A549 (cell line): ENCODE data around the gene SART3.

Source experiments
- CHD4 ChIP-seq: fragments of 200-600 bp; sonication (generic); IDR thresholded peaks from 2 replicates; pipeline ENCODE4 v1.6.1; 2016; ENCODE audit warnings: antibody characterized with exemption, mild to moderate bottlenecking, borderline replicate concordance
- POLR2A ChIP-seq: IDR thresholded peaks from 2 replicates; pipeline ENCODE4 v1.6.1; 2012; ENCODE audit warnings: mild to moderate bottlenecking, low read length
- TF ChIP-seq, protein P1 (sequence below): fragments of >200 bp; sonication (Bioruptor Twin); formaldehyde crosslinking; IDR thresholded peaks from 3 replicates; pipeline ENCODE4 v1.5.1; 2016

DNA sequence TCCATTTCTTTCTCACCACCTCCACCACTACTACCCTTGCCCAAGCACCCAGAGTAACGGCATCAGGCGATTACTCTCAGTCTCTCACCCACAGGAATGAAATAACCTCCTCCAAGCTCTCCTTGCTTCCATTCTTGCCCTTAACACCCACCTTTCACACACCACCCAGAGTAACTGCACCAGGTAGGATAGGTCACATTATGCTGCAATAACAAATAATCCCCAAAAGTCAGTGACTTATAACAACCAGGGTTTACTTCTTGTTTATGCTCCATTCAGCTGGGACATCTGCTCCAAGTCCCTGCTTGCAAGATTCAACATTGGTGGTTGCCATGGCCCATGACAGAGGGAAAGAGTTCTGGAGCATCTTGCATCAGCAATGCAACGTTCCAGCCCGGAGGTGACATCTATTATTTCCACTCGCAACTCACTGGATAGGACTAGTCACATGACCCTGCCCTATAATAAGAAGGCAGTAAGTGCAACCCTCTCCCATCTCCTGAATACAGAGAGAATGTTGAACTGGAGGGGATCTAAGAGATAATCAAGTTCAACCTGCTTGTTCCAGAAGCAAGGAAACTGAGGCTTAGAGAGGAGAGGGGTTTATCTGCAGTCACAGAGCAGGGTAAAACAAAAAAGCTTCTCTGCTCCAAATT is 87.4 kb downstream of the SART3 start:
- TF ChIP-seq, protein P1, sequence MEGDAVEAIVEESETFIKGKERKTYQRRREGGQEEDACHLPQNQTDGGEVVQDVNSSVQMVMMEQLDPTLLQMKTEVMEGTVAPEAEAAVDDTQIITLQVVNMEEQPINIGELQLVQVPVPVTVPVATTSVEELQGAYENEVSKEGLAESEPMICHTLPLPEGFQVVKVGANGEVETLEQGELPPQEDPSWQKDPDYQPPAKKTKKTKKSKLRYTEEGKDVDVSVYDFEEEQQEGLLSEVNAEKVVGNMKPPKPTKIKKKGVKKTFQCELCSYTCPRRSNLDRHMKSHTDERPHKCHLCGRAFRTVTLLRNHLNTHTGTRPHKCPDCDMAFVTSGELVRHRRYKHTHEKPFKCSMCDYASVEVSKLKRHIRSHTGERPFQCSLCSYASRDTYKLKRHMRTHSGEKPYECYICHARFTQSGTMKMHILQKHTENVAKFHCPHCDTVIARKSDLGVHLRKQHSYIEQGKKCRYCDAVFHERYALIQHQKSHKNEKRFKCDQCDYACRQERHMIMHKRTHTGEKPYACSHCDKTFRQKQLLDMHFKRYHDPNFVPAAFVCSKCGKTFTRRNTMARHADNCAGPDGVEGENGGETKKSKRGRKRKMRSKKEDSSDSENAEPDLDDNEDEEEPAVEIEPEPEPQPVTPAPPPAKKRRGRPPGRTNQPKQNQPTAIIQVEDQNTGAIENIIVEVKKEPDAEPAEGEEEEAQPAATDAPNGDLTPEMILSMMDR: no peak
- TF ChIP-seq CHD4: no peak
- no peak for TF ChIP-seq POLR2A
